HG03066 (cell line): Measurements from ENCODE around the gene ATP2A1.

ENCODE experiments used
- ATAC-seq: cut with Tn5 transposase; IDR thresholded peaks from one replicate; pipeline ENCODE4 v1.9.1; 2021; ENCODE audit warnings: low read depth; ENCODE audit not compliant: unreplicated experiment

Gene ATP2A1

GRCh38 chr16:28878083-28878926, at the start of gene ATP2A1:
Gene ATP2A1, plus strand, starts transcription at chr16:28878488. Its CDS starts 184 bp downstream, at chr16:28878672.
- ATAC-seq, result no peak

GRCh38 chr16:28829747-28830146, 48.5 kb upstream of the ATP2A1 start:
- no peak for ATAC-seq

GRCh38 chr16:28830531-28830930, 47.8 kb upstream of the ATP2A1 start:
- no peak for ATAC-seq

GRCh38 chr16:28834349-28834748, 43.9 kb upstream of the ATP2A1 start:
- no peak for ATAC-seq

GRCh38 chr16:28834873-28835863, 43.1 kb upstream of the ATP2A1 start:
- ATAC-seq, result no peak

GRCh38 chr16:28835864-28836760, 42.2 kb upstream of the ATP2A1 start:
- no peak for ATAC-seq

GRCh38 chr16:28836761-28837064, 41.6 kb upstream of the ATP2A1 start:
- no peak for ATAC-seq

GRCh38 chr16:28837672-28838557, 40.4 kb upstream of the ATP2A1 start:
- ATAC-seq, result no peak

- ATAC-seq, result no peak
Observed at GRCh38 chr16:28838558-28838918, 39.8 kb upstream of the ATP2A1 start.

- ATAC-seq, result no peak
Observed at GRCh38 chr16:28839004-28839639, 39.2 kb upstream of the ATP2A1 start.

- ATAC-seq, result no peak
Observed at GRCh38 chr16:28839899-28840298, 38.4 kb upstream of the ATP2A1 start.

- ATAC-seq, result no peak
Observed at GRCh38 chr16:28842696-28843095, 35.6 kb upstream of the ATP2A1 start.

GRCh38 chr16:28843766-28844165, 34.5 kb upstream of the ATP2A1 start:
- no peak for ATAC-seq

- ATAC-seq, result no peak
Observed at GRCh38 chr16:28844226-28844885, 33.9 kb upstream of the ATP2A1 start.

- no peak for ATAC-seq
Observed at GRCh38 chr16:28845293-28845692, 33.0 kb upstream of the ATP2A1 start.

GRCh38 chr16:28845761-28846079, 32.6 kb upstream of the ATP2A1 start:
- no peak for ATAC-seq

GRCh38 chr16:28846080-28846932, 32.0 kb upstream of the ATP2A1 start, which contains the start of gene TUFM:
Gene TUFM, minus strand, starts transcription at chr16:28846348. Its CDS starts 79 bp downstream, at chr16:28846269.
- peak; percentile 89 for ATAC-seq

- ATAC-seq, result no peak
Observed at GRCh38 chr16:28846933-28847273, 31.4 kb upstream of the ATP2A1 start.
